TTC549 (cell line): Measurements from ENCODE around the gene IL1RAPL2.
"Not testable (repeated sequence)": the region's sequence is repeated elsewhere in the genome, so short reads cannot be mapped to it uniquely, and the experiment has no call there.

Experiments
- FAIRE-seq: peaks from 2 replicates; lab custom pipeline; 2012; peaks lifted over from hg19 to GRCh38; lab: Jason Lieb, UNC

Gene IL1RAPL2

DNA sequence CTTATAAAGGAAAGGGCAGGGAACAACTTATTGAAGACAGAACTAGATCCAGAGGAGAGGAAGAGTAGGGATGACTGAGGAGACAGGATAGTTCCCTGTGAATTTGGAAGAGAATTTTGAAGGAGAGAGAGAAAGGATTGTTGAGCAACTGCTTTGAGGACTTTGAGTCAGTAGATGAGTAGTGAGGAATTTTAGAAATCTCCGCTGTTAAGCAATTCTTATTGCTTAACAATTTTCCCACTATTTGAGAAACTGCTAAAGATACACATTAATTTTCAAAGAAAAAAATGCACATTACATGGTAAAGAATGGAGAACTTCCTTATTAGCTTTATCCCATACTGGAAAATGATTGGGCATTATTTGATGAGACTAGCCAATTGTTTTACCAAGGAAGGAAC lies 1140.0 kb downstream of the IL1RAPL2 start:
- no peak for FAIRE-seq

DNA sequence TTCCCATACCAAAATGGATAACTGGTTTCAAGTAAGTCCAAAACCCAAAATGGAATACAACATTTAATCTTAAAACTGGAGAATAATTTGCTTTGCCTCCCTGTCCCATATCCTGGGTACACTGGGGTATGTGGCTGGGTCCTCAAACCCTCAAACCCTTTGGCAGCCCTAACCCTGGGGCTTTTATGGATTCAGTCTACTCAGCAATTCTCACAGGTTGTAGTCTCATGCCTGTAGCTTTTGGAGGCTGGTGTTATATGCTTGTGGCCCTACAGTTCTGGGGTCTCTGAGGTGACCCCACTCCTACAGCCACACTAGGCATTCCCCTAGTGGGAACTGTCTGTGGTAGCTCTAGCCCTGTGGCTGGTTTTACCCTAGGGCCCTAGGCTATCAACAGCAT lies 1145.8 kb downstream of the IL1RAPL2 start:
- no peak for FAIRE-seq

GRCh38 chrX:105715746-105716145 lies 1149.7 kb downstream of the IL1RAPL2 start:
- FAIRE-seq = no peak

DNA sequence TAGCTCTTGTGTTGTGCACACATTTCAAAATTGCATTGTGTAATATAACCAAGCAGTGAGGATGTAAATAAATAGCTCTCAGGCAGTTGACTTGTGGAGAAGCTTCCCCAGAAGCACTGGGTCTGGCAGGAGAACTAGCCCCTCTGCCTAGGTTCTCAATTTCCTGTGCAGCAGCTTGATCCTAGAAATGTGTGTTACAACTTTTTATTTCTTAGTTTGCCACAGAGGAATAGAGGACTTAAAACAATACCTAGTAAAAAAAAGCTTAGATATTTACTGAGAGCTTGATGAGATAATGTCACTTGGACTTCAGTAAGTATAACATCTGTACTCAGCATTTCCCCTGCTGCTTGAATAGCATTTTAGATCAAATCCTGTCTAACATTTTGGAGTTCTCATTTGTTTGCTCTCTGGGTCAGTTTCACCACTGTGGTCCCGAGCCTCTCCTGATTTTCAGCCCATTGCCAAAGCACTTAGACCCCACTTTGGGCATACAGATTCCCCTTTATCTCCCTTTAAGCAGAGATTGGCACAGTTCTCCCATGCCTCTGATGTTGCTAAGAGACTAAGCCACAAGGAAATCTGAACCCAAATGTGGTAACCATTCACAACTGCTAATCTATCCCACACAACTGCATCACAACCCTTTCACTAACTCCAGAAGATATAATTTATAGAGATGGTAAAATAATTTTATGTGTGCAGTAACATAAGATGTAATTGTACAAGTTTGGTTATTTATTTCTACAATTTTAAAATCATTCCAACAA lies 1158.2 kb downstream of the IL1RAPL2 start:
- FAIRE-seq = no peak

- FAIRE-seq = no peak
These were observed 1159.2 kb downstream of the IL1RAPL2 start for GRCh38 chrX:105725228-105725627.

DNA sequence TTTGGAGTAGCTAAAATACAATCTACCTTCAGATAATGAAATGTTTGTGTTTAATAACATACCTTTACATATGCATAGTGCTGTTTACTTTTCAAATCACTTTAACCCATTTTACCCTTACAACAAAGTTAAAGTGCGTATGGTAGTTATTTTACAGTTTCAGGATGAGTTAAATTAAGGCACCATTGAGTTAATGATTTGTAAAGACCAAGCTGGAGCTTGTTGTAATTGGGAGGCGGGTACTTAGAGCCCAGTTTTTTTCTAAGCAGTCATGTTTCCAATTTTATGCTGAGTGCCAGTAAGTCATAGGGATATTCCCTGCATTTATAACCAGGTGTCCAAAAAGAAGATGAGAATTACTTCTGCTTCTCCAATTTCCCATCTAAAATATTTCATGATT lies 1172.2 kb downstream of the IL1RAPL2 start:
- no peak for FAIRE-seq

DNA sequence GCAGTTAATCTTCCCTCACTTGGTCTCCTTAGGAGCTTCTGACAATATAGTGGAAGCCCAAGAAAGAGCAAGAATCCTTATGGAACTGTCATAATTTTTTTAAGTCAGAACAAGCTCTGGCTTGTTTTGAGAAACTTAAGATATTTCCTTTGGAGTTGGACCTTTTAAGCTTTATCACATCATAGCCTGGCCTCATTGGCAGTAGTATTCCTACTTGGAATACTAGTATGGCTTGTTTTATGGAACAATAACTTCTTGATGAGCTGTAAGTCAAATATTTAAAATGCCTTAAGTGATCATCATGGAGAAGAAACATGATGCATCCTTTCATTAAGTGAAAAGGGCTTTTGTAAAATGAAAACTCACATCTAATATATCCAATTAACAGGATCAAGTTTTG lies 1178.3 kb downstream of the IL1RAPL2 start:
- no peak for FAIRE-seq

GRCh38 chrX:105744946-105745345 lies 1178.9 kb downstream of the IL1RAPL2 start:
- no peak for FAIRE-seq

GRCh38 chrX:105745863-105746262 lies 1179.9 kb downstream of the IL1RAPL2 start:
- FAIRE-seq = no peak

GRCh38 chrX:105752338-105752956 lies 1186.4 kb downstream of the IL1RAPL2 start:
- FAIRE-seq = no peak

DNA sequence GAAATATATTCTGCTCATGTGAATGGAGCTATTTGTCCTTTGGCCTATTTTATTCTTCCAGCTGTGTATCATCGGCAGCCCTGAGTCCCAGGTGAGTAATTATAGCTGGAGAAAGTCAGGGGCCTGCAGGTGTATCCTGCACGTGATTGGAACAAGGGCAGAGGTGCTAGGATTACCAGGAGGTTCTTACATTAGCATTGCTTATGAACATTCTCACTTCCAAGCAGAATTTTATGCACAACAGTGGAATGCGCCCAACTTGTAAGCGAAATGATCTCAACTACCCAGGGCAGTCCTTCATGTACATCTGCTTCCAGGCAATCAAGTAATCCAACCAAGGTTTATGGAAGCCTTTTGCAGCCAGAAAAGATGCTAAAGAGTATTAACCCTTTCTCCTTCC lies 1187.4 kb downstream of the IL1RAPL2 start:
- FAIRE-seq = no peak

DNA sequence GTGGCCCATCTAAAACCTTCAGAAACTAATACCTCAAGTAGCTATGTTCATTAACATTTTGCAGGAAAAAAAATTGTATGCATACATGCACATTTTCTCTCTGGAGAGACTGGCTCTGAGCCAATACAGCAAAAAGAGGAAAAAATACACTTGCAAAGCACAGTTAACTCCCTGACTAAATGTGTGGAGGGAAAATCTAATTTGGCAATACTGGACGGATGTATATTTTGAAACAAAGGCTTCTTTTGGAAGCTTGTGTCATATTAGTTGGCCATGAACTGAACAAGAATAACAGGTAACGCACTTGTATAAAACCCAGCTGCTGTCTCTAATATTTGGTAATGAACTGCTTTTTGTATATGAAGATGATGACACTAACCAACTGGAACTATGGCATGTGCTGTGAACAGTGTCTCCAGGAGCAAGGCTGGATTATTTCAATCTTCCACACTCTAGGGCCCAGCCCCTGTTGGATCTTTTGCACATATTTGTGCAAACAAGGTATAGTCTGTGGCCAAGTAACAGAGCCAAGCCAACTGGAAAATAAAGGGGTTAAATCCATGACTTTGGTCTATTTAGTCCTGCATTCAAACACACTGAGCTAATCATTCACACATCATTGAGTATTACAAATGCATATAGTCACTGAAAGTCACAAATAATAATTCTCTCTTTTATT lies 1188.4 kb downstream of the IL1RAPL2 start:
- no peak for FAIRE-seq

GRCh38 chrX:105755109-105755508 lies 1189.1 kb downstream of the IL1RAPL2 start:
- FAIRE-seq = no peak

GRCh38 chrX:105758754-105759153 lies 1192.8 kb downstream of the IL1RAPL2 start:
- FAIRE-seq = no peak

DNA sequence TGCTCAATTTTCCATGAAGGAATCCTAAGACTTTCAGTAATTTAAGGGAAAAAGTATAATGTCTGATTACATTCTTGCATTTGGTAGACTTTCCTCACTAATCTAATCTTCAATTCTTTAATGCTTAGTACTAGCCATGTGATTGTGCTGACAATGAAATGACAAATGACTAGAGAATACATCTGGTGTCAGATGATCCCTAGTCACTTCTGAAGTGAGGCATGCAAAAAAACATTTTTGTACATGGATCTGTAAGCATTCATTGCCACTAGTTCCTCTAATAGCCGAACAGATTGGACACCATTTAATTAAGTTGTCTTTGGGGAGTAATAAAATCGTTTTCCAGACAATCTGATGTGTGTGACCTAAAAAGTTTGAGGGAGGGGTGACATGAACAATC lies 1193.6 kb downstream of the IL1RAPL2 start:
- no peak for FAIRE-seq

- FAIRE-seq = no peak
These were observed 1199.7 kb downstream of the IL1RAPL2 start for GRCh38 chrX:105765691-105766090.

- no peak for FAIRE-seq
These were observed 1207.8 kb downstream of the IL1RAPL2 start for GRCh38 chrX:105773801-105774200.

DNA sequence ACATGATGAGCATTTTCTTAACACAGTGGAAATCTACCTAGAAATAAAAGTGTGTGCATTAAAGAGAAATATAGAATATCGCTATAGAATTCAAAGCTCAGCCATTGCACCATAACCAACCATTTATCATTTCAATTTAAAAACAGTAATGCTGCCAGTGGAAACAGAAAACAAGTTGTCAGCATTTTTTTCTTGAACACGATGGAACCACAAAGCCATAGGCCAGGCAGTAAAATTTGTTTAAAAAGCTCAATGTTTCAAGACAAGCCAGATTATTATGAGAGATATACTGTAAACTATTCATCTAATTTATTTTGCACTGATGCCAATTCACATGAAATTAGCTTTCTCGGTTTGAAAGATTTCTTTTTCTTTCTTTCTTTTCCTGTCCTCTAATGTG lies 1209.7 kb downstream of the IL1RAPL2 start:
- FAIRE-seq = no peak

GRCh38 chrX:105781804-105782203 lies 1215.8 kb downstream of the IL1RAPL2 start:
- no peak for FAIRE-seq

DNA sequence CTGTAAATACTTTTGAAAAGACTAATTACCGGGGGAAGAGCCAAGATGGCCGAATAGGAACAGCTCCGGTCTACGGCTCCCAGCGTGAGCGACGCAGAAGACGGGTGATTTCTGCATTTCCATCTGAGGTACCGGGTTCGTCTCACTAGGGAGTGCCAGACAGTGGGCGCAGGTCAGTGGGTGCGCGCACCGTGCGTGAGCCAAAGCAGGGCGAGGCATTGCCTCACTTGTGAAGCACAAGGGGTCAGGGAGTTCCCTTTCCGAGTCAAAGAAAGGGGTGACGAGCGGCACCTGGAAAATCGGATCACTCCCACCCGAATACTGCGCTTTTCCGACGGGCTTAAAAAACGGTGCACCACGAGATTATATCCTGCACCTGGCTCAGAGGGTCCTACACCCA lies 1230.9 kb downstream of the IL1RAPL2 start:
- FAIRE-seq = not testable (repeated sequence)

DNA sequence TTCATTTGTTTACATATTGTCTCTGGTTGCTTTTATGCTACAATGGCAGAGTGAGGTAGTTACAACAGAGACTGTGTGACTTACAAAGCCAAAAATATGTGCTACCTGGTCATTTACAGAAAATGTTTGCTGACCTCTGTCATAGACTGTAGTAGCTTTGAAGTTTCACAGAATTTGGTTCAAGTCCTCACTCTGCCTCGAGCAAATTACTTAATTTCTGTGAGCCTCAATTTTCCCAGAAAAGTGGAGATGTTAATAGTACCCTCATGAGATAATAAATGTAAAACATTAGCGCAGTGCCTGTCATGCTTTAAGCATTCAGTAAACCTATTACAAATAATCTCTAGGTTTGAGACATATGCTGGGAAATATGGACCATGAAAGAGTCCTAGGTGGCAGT lies 1237.9 kb downstream of the IL1RAPL2 start:
- no peak for FAIRE-seq

DNA sequence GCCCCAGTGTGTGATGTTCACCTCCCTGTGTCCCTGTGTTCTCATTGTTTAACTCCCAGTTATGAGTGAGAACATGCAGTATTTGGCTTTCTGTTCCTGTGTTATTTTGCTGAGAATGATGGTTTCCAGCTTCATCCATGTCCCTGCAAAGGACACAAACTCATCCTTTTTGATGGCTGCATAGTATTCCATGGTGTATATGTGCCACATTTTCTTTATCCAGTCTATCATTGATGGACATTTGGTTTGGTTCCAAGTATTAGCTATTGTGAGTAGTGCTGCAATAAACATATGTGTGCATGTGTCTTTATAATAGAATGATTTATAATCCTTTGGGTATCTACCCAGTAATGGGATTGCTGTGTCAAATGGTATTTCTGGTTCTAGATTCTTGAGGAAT lies 1239.7 kb downstream of the IL1RAPL2 start:
- not testable (repeated sequence) for FAIRE-seq

DNA sequence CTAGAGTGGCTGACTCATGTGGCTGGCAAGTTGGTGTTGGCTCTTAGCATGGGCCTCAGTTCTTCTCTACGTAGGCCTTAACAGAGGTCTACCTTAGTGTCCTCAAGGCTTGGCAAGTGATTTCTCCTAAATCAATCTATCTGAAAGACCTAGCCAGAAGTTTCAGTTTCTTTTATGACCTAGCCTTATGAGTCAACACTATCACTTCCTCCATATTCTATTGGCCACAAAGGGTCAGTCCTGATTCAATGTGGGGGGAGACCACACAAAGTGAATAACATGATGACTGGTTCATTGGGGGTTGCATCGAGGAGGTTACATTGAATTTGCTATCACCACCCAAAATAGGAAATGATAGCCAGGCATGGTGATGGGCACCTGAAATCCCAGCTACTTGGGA lies 1250.5 kb downstream of the IL1RAPL2 start:
- no peak for FAIRE-seq
